ENCODE measurements around the gene WBP1.

The WBP1 gene

GRCh38 chr2:74497777-74498499 lies 39.7 kb downstream of the WBP1 start:
- no peak for TF ChIP-seq EZH2phosphoT487 (IDR thresholded peaks at IDR 0.05; ENCODE audit: borderline replicate concordance)
- TF ChIP-seq, protein P1, sequence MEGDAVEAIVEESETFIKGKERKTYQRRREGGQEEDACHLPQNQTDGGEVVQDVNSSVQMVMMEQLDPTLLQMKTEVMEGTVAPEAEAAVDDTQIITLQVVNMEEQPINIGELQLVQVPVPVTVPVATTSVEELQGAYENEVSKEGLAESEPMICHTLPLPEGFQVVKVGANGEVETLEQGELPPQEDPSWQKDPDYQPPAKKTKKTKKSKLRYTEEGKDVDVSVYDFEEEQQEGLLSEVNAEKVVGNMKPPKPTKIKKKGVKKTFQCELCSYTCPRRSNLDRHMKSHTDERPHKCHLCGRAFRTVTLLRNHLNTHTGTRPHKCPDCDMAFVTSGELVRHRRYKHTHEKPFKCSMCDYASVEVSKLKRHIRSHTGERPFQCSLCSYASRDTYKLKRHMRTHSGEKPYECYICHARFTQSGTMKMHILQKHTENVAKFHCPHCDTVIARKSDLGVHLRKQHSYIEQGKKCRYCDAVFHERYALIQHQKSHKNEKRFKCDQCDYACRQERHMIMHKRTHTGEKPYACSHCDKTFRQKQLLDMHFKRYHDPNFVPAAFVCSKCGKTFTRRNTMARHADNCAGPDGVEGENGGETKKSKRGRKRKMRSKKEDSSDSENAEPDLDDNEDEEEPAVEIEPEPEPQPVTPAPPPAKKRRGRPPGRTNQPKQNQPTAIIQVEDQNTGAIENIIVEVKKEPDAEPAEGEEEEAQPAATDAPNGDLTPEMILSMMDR (conservative IDR thresholded peaks at IDR 0.05; ENCODE audit: low read length), result no peak
- Histone ChIP-seq H3K36me3 (ENCODE audit: insufficient read depth, low read length) (peaks cover 11% of the 10 kb centered on the region; the same call in 1 of the 2 replicates), H3K9ac (ENCODE audit: low read depth, low read length, poor library complexity, severe bottlenecking) (no peak overlapping the region), H2AFZ (ENCODE audit: low read length) (no peak overlapping the region), H3K9me2 (replicated peaks; ENCODE audit: low read depth, low read length) (no peaks in the 10 kb centered on the region), H3K4me2 (ENCODE audit: low read depth, low read length, poor library complexity, severe bottlenecking) (no peak overlapping the region), H4K20me1 (ENCODE audit: insufficient read depth, low read length, poor library complexity, severe bottlenecking) (no peaks in the 10 kb centered on the region), H3F3A (ENCODE audit: low read depth) (no peaks in the 10 kb centered on the region), H3K9me3 (ENCODE audit: insufficient read depth, low read depth, low read length) (no peaks in the 10 kb centered on the region), H3K4me1 (ENCODE audit: insufficient read depth, low read length, poor library complexity, severe bottlenecking) (peaks cover 6% of the 10 kb centered on the region), H3K79me2 (ENCODE audit: insufficient read depth, low read length) (peaks cover 7% of the 10 kb centered on the region), H3K27me3 (ENCODE audit: insufficient read depth, low read length, poor library complexity, severe bottlenecking) (no peaks in the 10 kb centered on the region), H3K4me3 (ENCODE audit: low read length, poor library complexity, severe bottlenecking) (no peak overlapping the region)

GRCh38 chr2:74498500-74499266 lies 40.4 kb downstream of the WBP1 start:
- H3F3A ChIP-seq (ENCODE audit: low read depth), result no peaks in the 10 kb centered on the region
- no peaks in the 10 kb centered on the region for H3K9me3 ChIP-seq (ENCODE audit: insufficient read depth, low read depth, low read length)
- peaks cover 6% of the 10 kb centered on the region for H3K4me1 ChIP-seq (ENCODE audit: insufficient read depth, low read length, poor library complexity, severe bottlenecking)
- no peaks in the 10 kb centered on the region for H3K9me2 ChIP-seq (replicated peaks; ENCODE audit: low read depth, low read length)
- H3K9ac ChIP-seq (ENCODE audit: low read depth, low read length, poor library complexity, severe bottlenecking), result no peak overlapping the region
- H2AFZ ChIP-seq (ENCODE audit: low read length), result no peak overlapping the region
- H3K79me2 ChIP-seq (ENCODE audit: insufficient read depth, low read length), result peaks cover 7% of the 10 kb centered on the region
- no peak for TF ChIP-seq EZH2phosphoT487 (IDR thresholded peaks at IDR 0.05; ENCODE audit: borderline replicate concordance)
- TF ChIP-seq, protein P1 (conservative IDR thresholded peaks at IDR 0.05; ENCODE audit: low read length), result no peak
- H3K4me2 ChIP-seq (ENCODE audit: low read depth, low read length, poor library complexity, severe bottlenecking), result no peak overlapping the region
- peaks cover 4% of the 10 kb centered on the region; the same call in 1 of the 2 replicates for H3K36me3 ChIP-seq (ENCODE audit: insufficient read depth, low read length)
- no peaks in the 10 kb centered on the region for H3K27me3 ChIP-seq (ENCODE audit: insufficient read depth, low read length, poor library complexity, severe bottlenecking)
- H4K20me1 ChIP-seq (ENCODE audit: insufficient read depth, low read length, poor library complexity, severe bottlenecking), result no peaks in the 10 kb centered on the region
- no peak overlapping the region for H3K4me3 ChIP-seq (ENCODE audit: low read length, poor library complexity, severe bottlenecking)

- no peaks in the 10 kb centered on the region for H3F3A ChIP-seq (ENCODE audit: low read depth)
- no peak within 1 kb of the TSS for H3K4me2 ChIP-seq (ENCODE audit: low read depth, low read length, poor library complexity, severe bottlenecking)
- no peaks in the 10 kb centered on the region for H4K20me1 ChIP-seq (ENCODE audit: insufficient read depth, low read length, poor library complexity, severe bottlenecking)
- peaks cover 7% of the 10 kb centered on the region for H3K79me2 ChIP-seq (ENCODE audit: insufficient read depth, low read length)
- no peaks in the 10 kb centered on the region for H3K36me3 ChIP-seq (ENCODE audit: insufficient read depth, low read length)
- H3K4me3 ChIP-seq (ENCODE audit: low read length, poor library complexity, severe bottlenecking), result no peak within 1 kb of the TSS
- H2AFZ ChIP-seq (ENCODE audit: low read length), result no peak within 1 kb of the TSS
- no peaks in the 10 kb centered on the region for H3K27me3 ChIP-seq (ENCODE audit: insufficient read depth, low read length, poor library complexity, severe bottlenecking)
- H3K9ac ChIP-seq (ENCODE audit: low read depth, low read length, poor library complexity, severe bottlenecking), result no peak within 1 kb of the TSS
- peaks cover 6% of the 10 kb centered on the region for H3K4me1 ChIP-seq (ENCODE audit: insufficient read depth, low read length, poor library complexity, severe bottlenecking)
- H3K9me2 ChIP-seq (replicated peaks; ENCODE audit: low read depth, low read length), result no peaks in the 10 kb centered on the region
- TF ChIP-seq EZH2phosphoT487 (IDR thresholded peaks at IDR 0.05; ENCODE audit: borderline replicate concordance), result no peak
- TF ChIP-seq, protein P1 (conservative IDR thresholded peaks at IDR 0.05; ENCODE audit: low read length), result no peak
- no peaks in the 10 kb centered on the region for H3K9me3 ChIP-seq (ENCODE audit: insufficient read depth, low read depth, low read length)
Measured at GRCh38 chr2:74499267-74499939, 41.2 kb downstream of the WBP1 start, which contains the start of gene LBX2. TSS of gene LBX2 (minus strand) at chr2:74499603. CDS start at chr2:74499537, 66 bp downstream.
